ENCODE results near the gene CHIA.

CHIA gene

DNA sequence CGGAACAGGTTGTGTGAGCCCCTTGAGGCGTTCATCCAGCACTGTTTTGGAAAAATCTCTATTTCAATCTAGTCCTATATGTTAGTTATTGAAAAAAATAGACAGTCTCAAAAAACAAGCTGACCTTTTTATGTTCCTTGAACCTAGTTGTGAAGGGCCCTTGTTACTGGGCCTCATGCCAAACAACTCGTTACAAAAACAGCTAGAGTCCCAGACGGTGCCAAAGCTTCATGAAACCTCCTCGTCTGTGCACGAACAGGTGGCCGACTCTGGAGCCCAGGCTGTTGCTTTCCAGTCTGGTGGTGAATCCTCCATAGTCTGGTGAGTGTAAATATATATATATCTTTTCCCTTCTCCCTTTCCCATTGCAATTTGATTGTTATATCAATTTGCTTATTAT lies at the start of gene CHIA:
Gene CHIA (plus strand): TSS at position 222 of the 400 bp plus-strand sequence. CDS start 19,617 bp downstream, outside the sequence.
- no peak for DNase-seq (ENCODE audit: low read depth in 2 of 2)

DNA sequence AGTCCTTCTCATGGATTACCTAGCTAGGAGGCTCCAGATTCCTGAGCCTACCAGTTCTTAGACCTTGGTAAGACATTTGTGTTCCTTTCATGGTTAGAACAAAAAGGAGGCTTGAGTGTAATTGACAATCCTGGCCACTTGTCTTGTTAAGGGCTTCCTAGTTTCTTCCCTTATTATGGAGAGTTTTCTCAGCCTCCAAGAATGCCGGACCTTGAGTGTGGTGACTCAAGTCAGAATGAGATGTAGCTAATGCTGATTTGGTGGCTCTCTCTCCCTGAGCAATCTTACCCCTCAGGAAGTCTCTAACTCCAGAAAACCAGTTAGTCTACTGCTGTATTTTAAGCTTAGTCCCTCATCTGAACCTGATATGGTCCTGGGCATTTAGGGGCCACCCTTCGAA lies 48.9 kb upstream of the CHIA start:
- no peak for DNase-seq (ENCODE audit: low read depth in 2 of 2)

DNA sequence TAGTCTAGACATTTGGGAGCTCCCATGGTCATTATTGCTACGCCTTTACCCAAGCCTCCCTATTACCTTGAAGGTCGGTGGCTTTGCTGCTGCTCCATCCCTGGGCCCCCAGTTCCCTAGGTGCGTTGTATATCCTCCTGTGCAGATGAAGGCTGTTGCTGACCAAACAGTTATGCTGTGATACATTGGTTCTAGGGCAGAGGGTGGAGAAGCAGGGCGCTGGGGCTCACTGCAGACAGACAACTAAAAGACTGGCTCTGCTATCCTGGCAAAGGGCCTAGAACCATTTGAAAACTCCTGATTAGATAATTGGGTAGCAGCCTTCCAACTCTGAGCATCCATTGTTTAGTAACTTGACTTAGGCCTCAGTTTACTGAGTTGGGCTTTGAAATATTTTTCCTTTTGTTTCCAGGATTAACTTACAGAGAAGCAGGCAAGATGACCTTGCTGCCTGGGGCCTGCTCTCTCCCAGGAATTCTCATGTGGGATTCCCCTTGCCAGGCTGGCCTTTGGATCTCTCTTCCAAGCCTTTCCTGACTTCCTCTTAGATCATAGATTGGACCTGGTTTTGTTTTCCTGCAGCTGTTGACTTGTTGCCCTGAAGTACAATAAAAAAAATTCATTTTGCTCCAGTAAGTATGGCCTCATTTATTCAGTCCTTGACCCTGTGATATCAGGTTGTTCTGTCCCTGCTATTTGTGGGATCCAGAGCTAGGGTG lies 47.7 kb upstream of the CHIA start:
- DNase-seq (ENCODE audit: low read depth in 2 of 2): no peak

DNA sequence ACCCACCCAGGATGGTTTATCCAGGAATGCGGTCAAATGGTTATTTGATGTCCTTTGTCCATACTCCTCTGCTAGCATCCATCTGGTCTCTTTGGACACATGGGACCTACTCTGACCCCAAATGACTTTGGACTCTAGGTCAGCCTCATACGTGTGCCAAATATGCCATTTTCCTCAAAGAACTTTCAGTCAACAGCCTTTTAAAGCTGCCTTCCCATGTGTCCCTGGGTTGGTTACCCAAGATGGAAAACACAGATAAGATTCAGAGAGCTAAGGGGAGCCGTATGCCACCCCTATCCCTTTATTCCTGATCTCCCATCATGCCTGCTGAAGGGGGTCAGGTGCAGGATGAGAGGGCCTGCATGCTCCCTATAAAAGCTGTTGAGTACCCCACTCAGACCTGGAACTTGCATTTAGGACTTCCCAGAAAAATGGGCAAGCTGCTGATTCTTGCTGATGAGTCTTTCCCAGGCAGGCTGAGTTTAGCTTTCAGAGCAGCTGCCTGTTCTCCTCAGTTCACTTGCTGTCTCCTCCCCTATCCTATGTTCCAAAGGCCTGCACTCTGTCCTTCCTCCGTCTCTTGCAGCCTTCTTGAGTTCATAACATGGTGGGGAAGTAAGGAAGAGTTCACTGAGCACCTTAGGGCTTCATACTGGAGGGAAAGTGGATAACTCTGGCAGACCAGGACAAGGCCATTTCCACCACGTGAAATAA lies 43.4 kb upstream of the CHIA start:
- DNase-seq (ENCODE audit: low read depth in 2 of 2): no peak

DNA sequence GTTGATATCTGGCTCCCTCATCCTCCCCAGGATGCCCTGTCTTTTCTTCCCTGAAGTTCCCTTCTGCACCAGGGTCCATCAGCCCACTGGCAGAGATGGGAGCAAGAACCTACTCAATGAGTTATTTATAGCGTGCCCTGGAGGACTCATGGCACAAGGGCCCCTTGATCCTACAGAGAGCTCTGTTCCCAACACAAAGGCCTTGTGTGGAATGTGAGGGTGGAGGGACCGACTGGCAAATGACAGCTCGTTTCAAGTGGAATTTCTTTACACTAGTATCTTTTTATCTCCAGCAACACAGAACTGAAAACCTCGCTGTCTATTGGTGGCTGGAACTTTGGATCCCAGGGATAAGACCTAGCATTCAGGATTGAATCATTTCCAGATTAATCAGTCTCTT lies 40.7 kb upstream of the CHIA start:
- DNase-seq (ENCODE audit: low read depth in 2 of 2): no peak

DNA sequence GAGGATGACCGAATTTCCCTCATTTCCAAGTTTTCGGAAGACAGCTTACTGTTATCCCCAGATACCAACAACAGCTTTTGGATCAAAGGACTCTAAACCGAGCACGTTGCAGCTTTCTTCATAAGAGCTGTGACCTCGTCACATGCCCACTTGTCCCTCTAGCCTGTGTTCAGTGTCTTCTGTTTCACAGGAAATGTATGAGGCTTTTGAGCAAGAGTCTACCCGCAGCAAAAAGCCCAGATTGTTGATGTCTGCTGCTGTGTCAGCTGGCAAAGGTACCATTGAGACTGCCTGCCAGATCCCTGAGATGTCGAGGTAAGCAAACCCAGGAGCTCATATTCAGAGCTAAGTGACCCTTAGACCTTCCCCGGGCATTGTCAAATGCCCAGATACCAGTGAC lies 39.1 kb upstream of the CHIA start:
- no peak for DNase-seq (ENCODE audit: low read depth in 2 of 2)

DNA sequence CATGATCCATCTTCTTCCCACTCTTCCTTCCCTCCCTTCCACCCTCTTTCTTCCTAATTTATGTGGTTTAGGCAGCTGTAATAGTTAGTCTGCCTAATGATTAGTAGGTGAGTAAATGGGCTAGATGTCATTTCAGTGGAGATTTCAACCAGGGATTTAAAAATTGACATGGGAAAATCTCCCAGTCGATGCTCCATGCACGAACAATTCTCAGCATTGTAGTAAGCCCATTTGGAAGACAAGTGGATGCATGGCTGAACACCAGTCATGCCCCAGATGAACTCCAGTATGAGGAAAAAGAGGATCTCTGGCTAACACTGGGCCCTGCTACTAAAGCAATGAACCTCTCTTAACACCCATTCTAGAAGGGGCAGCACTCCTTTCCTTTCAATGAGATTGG lies 37.9 kb upstream of the CHIA start:
- DNase-seq (ENCODE audit: low read depth in 2 of 2): no peak

DNA sequence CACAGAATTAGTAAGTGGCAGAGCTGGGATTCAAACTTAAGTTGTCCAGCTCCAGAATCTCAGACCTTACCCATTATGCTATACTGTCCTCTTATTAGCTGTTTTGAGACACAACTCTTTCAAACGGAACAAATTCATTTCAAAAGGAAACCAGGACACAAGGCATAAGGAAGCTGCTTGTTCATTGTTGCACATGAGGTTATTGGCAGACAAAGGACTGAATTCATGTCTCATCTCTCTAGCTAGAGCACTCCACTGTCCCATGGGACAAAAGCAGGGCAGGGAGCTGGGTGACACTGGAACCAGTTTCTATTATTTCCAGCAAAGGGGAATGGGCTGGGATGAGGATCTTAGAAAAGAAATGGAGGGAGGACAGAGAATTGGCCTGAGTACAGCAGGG lies 36.8 kb upstream of the CHIA start:
- no peak for DNase-seq (ENCODE audit: low read depth in 2 of 2)

DNA sequence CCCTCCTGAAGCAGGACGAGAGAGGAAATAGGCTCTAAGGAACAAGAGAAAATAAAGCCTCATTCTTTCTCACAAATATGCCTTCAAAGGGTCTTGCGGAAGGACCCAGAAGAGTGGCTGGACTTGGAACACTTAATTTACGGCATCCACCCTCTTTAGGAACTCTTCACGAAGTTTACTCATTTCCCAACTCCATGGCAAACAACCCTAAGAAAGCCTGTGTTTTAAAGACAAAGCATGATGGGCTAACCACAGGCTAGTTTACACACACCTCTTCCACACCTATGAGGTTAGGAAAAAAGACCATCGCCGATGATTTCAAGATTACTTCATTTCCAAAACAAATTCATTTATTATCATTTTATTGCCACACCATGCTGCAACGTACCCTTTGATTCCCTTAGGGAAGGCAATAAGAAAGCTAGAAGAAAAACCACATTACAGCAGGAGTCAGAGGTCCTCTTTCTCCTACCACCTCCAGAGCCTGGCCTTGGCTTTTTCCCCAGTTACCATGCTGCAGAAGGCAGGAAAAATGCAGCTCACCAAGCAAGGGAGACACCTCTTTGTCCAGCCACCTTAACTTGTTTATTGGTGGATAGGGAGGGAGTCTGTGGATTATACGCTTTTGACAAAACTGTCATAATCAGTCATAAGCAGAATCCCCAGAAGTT lies 33.5 kb upstream of the CHIA start:
- DNase-seq (ENCODE audit: low read depth in 2 of 2): no peak

DNA sequence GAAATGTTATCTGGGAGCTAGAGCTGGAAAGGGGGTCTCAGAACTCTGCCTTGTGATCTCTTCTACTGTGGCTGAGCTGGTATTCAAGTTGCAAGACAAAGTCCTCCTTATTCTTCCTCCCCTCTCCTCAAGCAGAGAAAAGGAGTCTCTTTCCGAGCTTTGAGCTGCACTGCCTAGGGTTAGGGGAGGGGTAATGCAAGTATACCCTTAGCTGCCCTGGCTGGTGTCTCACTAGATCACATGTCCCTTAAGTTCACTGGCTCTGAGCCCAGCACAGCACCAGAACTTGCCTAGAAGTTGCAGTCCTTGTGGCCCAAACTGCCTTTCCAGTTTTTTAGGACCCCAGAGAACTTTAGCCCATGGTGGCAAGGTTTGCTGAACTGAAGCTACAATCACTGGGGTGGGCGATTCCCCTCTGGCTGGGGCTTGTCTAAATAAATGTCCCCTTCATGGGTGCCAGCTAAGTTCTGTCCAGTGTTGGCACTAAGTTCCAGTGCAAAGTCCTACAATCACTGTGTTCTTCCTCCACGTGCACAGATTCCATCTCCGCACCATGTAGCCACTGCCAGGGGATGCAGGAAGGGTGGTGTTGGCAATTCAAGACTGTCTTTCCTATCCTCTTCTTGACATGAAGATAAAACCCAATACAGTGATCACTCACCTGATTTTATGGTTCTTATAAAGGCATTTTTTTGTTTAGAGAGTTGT lies 22.7 kb upstream of the CHIA start:
- DNase-seq (ENCODE audit: low read depth in 2 of 2): no peak

DNA sequence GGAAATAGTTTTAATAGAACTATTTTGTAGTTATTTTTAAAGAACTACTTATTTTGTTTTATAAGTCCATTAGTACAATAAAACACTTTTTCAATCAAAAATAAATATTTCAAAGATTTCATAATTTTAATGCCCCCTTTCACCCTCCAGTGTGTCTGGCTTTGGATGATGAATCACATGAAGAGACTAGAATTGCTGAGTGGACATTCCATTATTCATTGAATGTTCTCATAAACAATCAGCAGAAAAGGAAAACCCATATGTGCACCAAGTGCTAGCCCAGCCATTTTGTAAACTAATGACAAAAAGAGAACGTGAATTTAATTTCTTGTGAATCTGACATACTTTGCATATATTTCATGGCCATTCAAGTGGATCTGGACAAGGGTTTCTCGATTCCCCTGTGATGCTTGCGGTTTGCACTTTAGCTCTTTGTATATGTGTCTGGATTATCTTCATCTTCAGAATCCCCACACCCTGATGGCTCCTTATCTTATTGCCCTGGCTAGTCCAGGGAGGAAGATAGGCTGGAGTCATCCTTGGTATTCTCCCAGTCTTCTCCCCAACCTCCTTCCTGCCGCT lies 20.7 kb upstream of the CHIA start:
- DNase-seq (ENCODE audit: low read depth in 2 of 2): no peak

DNA sequence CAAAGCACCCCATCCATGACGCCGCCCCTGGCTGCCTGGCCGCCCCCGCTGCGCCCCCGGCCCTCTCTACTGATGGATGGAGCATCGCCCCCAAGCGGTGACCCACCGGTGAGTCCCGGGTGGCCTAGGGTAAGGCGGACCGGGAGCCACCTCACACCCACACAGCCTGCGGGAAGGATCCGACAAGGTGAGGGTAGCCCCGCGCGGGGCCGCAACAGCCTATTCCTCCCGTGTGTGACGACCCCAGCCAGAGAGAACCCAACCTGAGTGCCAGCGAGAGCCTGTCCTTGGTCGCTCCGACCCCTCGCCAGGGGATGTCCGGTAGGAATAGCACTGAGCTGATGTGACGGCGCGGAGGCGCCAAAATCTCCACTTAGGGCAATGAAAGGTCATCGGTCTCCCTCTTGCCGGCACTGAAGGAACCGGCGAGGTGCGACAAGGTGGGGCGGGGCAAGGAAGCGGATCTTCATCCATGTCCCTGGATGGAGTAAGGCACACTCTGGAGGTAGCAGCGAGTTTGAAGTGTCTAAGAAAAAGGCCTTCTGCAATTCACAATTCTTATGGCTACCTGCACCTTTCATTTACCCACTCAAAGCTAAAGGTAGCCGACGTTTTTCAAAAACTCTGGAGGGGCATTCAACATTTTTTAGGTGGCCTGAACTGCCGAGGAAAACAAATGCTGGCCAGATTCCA lies 19.7 kb upstream of the CHIA start:
- no peak for DNase-seq (ENCODE audit: low read depth in 2 of 2)

DNA sequence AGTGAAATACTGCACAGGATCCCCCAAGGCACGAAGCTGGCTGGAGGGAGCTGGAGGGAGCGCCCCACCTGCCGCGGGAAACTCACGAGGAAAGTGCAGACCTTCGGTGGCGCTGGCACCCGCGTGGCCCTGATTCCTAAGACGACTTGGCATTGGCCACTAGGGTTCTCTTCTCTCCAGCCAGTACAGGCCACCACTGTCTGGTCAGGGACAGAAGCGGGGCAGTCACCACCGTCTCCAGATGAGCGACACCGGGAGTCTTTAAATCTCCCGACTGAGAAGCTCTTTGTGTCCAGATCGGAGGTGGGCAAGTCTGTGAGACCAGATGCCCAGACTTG lies 19.2 kb upstream of the CHIA start:
- no peak for DNase-seq (ENCODE audit: low read depth in 2 of 2)

DNA sequence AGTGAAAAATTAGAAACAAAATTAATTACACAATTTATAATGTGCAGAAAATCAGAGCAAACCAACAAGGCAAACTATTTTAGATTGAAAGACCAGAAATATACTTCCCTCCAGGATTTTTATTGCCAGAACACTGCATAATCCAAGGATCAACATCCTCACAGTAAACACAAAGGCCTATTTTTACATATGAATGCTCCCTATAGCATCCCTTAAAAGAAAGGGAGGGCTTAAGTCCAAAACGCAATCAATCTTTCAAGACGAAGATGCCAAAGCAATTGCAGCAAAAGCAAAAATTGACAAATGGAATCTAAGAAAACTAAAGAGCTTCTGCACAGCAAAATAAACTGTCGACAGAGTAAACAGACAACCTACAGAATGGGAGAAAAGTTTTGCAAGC lies 18.6 kb upstream of the CHIA start:
- no peak for DNase-seq (ENCODE audit: low read depth in 2 of 2)

DNA sequence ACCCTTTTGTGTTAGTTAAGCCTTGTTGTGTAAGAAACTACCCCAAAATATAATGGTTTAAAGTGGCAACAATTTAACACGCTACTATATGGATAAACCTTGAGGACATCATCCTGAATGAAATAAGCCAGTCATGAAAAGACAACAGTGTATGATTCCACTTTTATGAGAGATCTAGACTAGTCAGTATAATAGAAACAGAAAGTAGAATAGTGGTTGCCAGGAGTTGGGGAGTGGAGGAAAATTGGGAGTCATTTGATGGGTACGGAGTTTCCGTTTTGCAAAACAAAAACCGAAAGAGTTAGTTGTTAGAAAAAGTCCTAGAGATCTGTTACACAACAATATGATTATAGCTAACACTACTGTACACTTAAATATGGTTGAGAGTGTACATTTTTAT lies 16.0 kb upstream of the CHIA start:
- no peak for DNase-seq (ENCODE audit: low read depth in 2 of 2)

DNA sequence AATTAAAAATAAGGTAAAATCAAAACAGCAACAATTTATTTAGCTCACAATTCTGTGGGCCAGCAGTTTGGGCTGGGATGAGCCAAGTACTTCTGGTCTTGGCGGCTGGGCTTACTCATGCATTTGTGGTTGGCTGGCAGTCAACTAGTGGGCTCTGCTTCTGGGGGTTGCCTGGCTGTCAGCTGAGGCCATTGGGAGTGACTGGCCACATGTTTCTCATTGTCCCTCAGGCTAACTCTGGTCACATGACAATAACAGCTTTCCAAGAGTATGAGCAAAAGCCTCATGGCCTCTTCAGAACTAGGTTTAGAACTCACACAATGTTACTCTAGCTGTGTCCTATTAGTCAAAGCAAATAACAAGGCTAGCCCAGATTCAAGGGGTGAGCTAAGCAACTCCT lies 15.6 kb upstream of the CHIA start:
- DNase-seq (ENCODE audit: low read depth in 2 of 2): peak; percentile 1 to 2

DNA sequence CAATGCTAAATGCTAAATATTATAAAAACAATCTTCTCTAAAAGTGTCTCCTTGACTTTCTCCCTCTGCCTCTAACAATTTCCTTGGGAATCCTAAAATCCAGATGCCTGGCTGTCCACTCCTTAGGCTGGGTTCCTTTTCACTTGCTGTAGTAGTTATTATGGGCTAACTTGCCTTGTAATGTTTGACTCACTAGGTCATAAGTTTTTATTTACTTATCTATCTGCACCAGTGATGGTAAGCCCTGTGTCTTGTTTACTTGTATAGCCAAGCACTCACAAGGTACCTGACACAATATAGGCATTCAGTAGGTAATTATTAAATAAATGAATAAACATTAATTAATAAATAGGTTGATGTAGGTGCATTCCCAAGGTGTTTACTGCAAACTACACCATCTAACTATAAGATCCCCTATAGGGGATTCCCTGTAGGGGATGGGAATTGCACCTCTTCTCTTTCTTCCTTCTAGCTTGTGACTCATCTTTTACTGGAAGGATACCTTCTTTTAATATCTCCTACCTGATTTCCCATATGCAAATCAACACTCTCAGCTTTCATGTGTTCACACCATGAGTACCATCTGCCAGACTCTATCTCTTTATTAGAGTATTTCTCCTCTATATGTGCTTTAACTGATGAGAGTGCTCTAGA lies 14.7 kb upstream of the CHIA start:
- no peak for DNase-seq (ENCODE audit: low read depth in 2 of 2)

DNA sequence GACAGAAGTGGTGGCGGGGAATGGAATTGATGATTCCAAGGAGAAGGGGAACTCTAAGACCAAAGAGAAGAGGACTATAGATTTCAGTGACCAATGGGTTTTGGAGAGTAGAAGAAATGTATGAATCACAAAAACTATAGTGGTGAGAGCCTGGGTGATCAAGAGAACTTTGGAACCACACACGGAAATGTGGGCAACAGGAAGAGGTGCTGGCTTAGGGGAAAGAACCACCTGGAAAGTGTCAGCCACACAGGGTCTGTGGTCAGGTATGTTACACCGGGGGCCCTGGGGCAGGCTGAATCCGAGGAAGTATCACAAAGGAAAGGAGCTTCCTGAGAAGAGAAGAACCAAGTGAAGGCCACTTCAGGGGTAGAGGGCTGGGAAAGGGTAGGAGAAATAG lies 11.5 kb upstream of the CHIA start:
- DNase-seq (ENCODE audit: low read depth in 2 of 2): no peak

DNA sequence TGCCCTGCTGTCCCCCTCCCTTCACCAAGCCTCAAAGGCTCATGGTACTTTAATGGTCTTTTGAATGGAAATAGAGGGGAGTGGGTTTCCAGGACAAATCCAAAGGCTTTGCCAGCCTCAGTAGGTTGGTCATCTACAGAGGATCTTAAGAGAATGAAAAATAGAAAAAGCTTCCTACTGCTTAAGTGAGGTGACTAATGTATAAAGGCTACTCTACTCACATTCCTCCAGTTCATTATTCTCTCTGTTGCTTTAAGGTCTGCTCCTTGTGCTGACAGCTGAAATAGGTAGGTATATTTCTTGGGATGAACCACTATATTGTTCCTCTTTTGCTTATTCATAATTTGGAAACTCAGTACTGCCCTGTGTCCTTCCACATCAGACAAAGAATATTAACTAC lies 10.4 kb upstream of the CHIA start:
- DNase-seq (ENCODE audit: low read depth in 2 of 2): no peak

DNA sequence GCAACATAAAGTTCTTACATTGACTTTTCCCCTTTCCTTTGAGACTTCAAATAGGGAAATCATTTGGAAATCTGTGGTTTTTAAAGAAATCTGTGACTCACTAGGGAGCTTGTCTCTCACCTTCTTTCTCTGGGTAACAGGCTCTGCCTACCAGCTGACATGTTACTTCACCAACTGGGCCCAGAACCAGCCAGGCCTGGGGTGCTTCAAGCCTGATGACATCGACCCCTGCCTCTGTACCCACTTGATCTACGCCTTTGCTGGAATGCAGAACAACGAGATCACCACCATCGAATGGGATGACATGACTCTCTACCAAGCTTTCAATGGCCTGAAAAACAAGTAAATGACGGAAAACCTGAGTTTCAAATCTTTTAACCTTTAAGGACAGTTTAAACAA lies 9.2 kb upstream of the CHIA start:
- no peak for DNase-seq (ENCODE audit: low read depth in 2 of 2)

DNA sequence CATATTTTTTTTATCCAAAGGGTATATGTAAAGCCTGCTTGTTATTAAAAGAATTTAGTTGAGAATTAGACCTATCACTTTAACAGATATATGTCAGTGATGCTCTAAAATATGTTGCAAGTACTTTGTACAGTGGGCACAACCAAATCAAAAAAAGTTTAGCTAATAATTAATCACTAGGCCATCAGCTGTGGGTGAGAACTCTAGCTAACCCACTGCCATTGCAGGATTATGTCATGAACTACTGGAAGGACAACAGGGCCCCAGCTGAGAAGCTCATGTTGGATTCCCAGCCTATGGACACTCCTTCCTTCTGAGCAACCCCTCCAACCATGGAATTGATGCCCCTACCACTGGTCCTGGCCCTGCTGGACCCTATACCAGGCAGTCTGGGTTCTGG lies 6.8 kb upstream of the CHIA start:
- DNase-seq (ENCODE audit: low read depth in 2 of 2): no peak
